H9 (cell line): ENCODE data around the gene AP2A1. TPM values are rescaled to one million over a fixed set of nuclear protein-coding genes. Genes with fewer than 3 reads are reported as not detected.

Experiments used
- DNase-seq: peaks from one replicate; pipeline ENCODE4 v3.0.0-alpha.2; 2017
- H2AFZ ChIP-seq: one replicate; pipeline ENCODE4 v1.6.1; 2013; ENCODE audit warnings: mild to moderate bottlenecking, low read length, control low read depth, moderate library complexity
- H2AK5ac ChIP-seq: 2 replicates; pipeline ENCODE4 v1.6.1; 2013; ENCODE audit warnings: low read length, control low read depth, mixed read lengths; ENCODE audit not compliant: insufficient read length
- H2BK120ac ChIP-seq: one replicate; pipeline ENCODE4 v1.6.1; 2013; ENCODE audit warnings: low read depth, mild to moderate bottlenecking, low read length, control low read depth, inconsistent platforms; ENCODE audit not compliant: poor library complexity, severe bottlenecking
- H2BK12ac ChIP-seq: 2 replicates; pipeline ENCODE4 v1.6.1; 2013; ENCODE audit warnings: low read length, control low read depth, mixed read lengths, low read depth; ENCODE audit not compliant: insufficient read length
- H2BK15ac ChIP-seq: 2 replicates; pipeline ENCODE4 v1.6.1; 2013; ENCODE audit warnings: low read depth, low read length, control low read depth
- H2BK20ac ChIP-seq: one replicate; pipeline ENCODE4 v1.6.1; 2013; ENCODE audit warnings: low read depth, mild to moderate bottlenecking, low read length, control low read depth, inconsistent platforms; ENCODE audit not compliant: poor library complexity, severe bottlenecking
- H2BK5ac ChIP-seq: 2 replicates; pipeline ENCODE4 v1.6.1; 2013; ENCODE audit warnings: low read length, control low read depth, mixed read lengths; ENCODE audit not compliant: insufficient read length
- H3K14ac ChIP-seq: 2 replicates; pipeline ENCODE4 v1.6.1; 2013; ENCODE audit warnings: low read length, control low read depth; ENCODE audit not compliant: insufficient read depth
- H3K18ac ChIP-seq: 2 replicates; pipeline ENCODE4 v1.6.1; 2013; ENCODE audit warnings: low read depth, mild to moderate bottlenecking, mixed read lengths, low read length, control low read depth; ENCODE audit not compliant: insufficient read length
- H3K23ac ChIP-seq: 2 replicates; pipeline ENCODE4 v1.6.1; 2013; ENCODE audit warnings: low read length, control low read depth, mixed read lengths, low read depth; ENCODE audit not compliant: insufficient read length
- H3K23me2 ChIP-seq: 2 replicates; pipeline ENCODE4 v1.6.1; 2013; ENCODE audit warnings: low read depth, mild to moderate bottlenecking, mixed read lengths, low read length, control low read depth; ENCODE audit not compliant: insufficient read length, poor library complexity, severe bottlenecking
- H3K27ac ChIP-seq: 2 replicates; pipeline ENCODE4 v1.5.1; 2013; ENCODE audit warnings: low read length, control low read depth, mixed read lengths, low read depth; ENCODE audit not compliant: insufficient read length
- H3K27me3 ChIP-seq: 2 replicates; pipeline ENCODE4 v1.6.1; 2013; ENCODE audit warnings: low read length, control low read depth, inconsistent platforms; ENCODE audit not compliant: insufficient read depth
- H3K4ac ChIP-seq: 2 replicates; pipeline ENCODE4 v1.6.1; 2013; ENCODE audit warnings: low read depth, mild to moderate bottlenecking, control low read depth, inconsistent platforms, low read length, moderate library complexity
- H3K4me1 ChIP-seq: 2 replicates; pipeline ENCODE4 v1.6.1; 2013; ENCODE audit warnings: low read length, control low read depth, inconsistent platforms; ENCODE audit not compliant: insufficient read depth
- H3K4me2 ChIP-seq: 2 replicates; pipeline ENCODE4 v1.6.1; 2013; ENCODE audit warnings: low read length, control low read depth, mixed read lengths; ENCODE audit not compliant: insufficient read length, insufficient read depth
- H3K56ac ChIP-seq: 2 replicates; pipeline ENCODE4 v1.6.1; 2013; ENCODE audit warnings: low read depth, mild to moderate bottlenecking, mixed read lengths, low read length, control low read depth; ENCODE audit not compliant: insufficient read length
- H3K79me1 ChIP-seq: 2 replicates; pipeline ENCODE4 v1.6.1; 2013; ENCODE audit warnings: low read depth, mild to moderate bottlenecking, moderate library complexity, low read length, control low read depth, inconsistent platforms; ENCODE audit not compliant: insufficient read depth, poor library complexity, severe bottlenecking
- H3K79me2 ChIP-seq: 2 replicates; pipeline ENCODE4 v1.6.1; 2013; ENCODE audit warnings: low read length, control low read depth, inconsistent platforms; ENCODE audit not compliant: insufficient read depth
- H3K9ac ChIP-seq: 2 replicates; pipeline ENCODE4 v1.6.1; 2013; ENCODE audit warnings: low read length, control low read depth, mixed read lengths; ENCODE audit not compliant: insufficient read length; ENCODE audit errors: extremely low read depth
- H3K9me3 ChIP-seq: one replicate; pipeline ENCODE4 v1.6.1; 2013; ENCODE audit warnings: low read depth, low read length, inconsistent platforms; ENCODE audit not compliant: control insufficient read depth
- H3T11ph ChIP-seq: one replicate; pipeline ENCODE4 v1.6.1; 2013; ENCODE audit warnings: mild to moderate bottlenecking, low read length, control low read depth, inconsistent platforms
- H4K20me1 ChIP-seq: one replicate; pipeline ENCODE4 v1.6.1; 2013; ENCODE audit not compliant: control insufficient read depth, insufficient read length, insufficient read depth
- H4K5ac ChIP-seq: 2 replicates; pipeline ENCODE4 v1.6.1; 2013; ENCODE audit warnings: low read depth, mild to moderate bottlenecking, mixed read lengths, low read length, control low read depth; ENCODE audit not compliant: insufficient read length
- H4K8ac ChIP-seq: replicated peaks from 2 replicates; pipeline ENCODE4 v1.6.1; 2013; ENCODE audit warnings: low read length, control low read depth, mixed read lengths, low read depth; ENCODE audit not compliant: insufficient read length
- H4K91ac ChIP-seq: 2 replicates; pipeline ENCODE4 v1.6.1; 2013; ENCODE audit warnings: low read depth, mild to moderate bottlenecking, moderate library complexity, mixed read lengths, low read length, control low read depth; ENCODE audit not compliant: insufficient read length
- H3K27ac Mint-ChIP-seq, 3 experiments: 2 replicates in 2 of 3; 3 replicates in 1 of 3; pipeline ENCODE4 v1.8.0; 2020 to 2021; ENCODE audit warnings: mixed read lengths in 3 of 3, mild to moderate bottlenecking in 1 of 3, moderate library complexity in 1 of 3
- H3K27me3 Mint-ChIP-seq: 2 replicates; pipeline ENCODE4 v1.8.0; 2021; ENCODE audit warnings: low read depth, mild to moderate bottlenecking, moderate library complexity, mixed read lengths
- H3K36me3 Mint-ChIP-seq, 3 experiments: 2 replicates in 2 of 3; 3 replicates in 1 of 3; pipeline ENCODE4 v1.8.0; 2020 to 2021; ENCODE audit warnings: low read depth in 3 of 3, mixed read lengths in 3 of 3; ENCODE audit not compliant: insufficient read depth in 1 of 3
- H3K4me1 Mint-ChIP-seq, 2 experiments: 2 replicates each; pipeline ENCODE4 v1.8.0; 2020; ENCODE audit warnings: mixed read lengths in 2 of 2
- H3K4me3 Mint-ChIP-seq, 2 experiments: 2 replicates in 1 of 2; 3 replicates in 1 of 2; pipeline ENCODE4 v1.8.0; 2020 to 2021; ENCODE audit warnings: mild to moderate bottlenecking in 2 of 2, mixed read lengths in 2 of 2, moderate library complexity in 1 of 2
- H3K9me3 Mint-ChIP-seq, 2 experiments: 2 replicates in 1 of 2; 3 replicates in 1 of 2; pipeline ENCODE4 v1.8.0; 2020; ENCODE audit warnings: mild to moderate bottlenecking in 2 of 2, mixed read lengths in 2 of 2, moderate library complexity in 1 of 2
- CTCF ChIP-seq: fragments of 200-600 bp; sonication (generic); conservative IDR thresholded peaks from 3 replicates; pipeline ENCODE4 v1.8.0; 2021; ENCODE audit warnings: antibody characterized with exemption, mild to moderate bottlenecking
- WGBS: extraction: QIAGEN DNeasy Blood & Tissue Kit; methylation state at CpG from one replicate; pipeline ENCODE4 v1.1.7; 2013; ENCODE audit warnings: missing lambda C conversion rate, low lambda C conversion rate, mixed read lengths; ENCODE audit not compliant: insufficient read length; ENCODE audit errors: extremely low coverage; 5-methylcytosine and 5-hydroxymethylcytosine counted together
- total RNA-seq: library from RNA; stranded (reverse); gene quantifications from 2 replicates; pipeline ENCODE4 v1.2.1, GENCODE V29; 2021

Gene AP2A1
- total RNA-seq, 1 experiment from 2014 or later = 108 TPM

GRCh38 chr19:49767381-49767780 is 580 bp downstream of the AP2A1 start:
- Histone ChIP-seq H3K27ac (no peak overlapping the region), H3K56ac (no peak overlapping the region), H2AFZ (no peak overlapping the region), H2BK120ac (no peak overlapping the region), H3K18ac (peak overlapping the region; percentile 42), H4K20me1 (no peaks in the 10 kb centered on the region), H2BK20ac (no peak overlapping the region), H4K5ac (no peak overlapping the region), H4K91ac (no peak overlapping the region), H3K79me1 (peaks cover 7% of the 10 kb centered on the region), H3K9me3 (no peaks in the 10 kb centered on the region), H3K23ac (no peak overlapping the region), H3K4ac (no peak overlapping the region), H3K4me2 (peak overlapping the region; percentile 88), H3K23me2 (peaks cover 12% of the 10 kb centered on the region), H2BK5ac (no peak overlapping the region), H2BK12ac (no peak overlapping the region), H3K14ac (no peak overlapping the region; the same call in 1 of the 2 replicates), H3K4me1 (no peaks in the 10 kb centered on the region), H2AK5ac (no peak overlapping the region), H4K8ac (no peak overlapping the region), H3K27me3 (no peaks in the 10 kb centered on the region), H2BK15ac (no peak overlapping the region), H3K9ac (peak overlapping the region; percentile 65), H3T11ph (no peak overlapping the region), H3K79me2 (peaks cover 4% of the 10 kb centered on the region; the same call in 1 of the 2 replicates)
- WGBS = no CpG with 5 or more reads among the region's 9 CpGs
- TF ChIP-seq CTCF = no peak
- Mint-ChIP-seq H3K27ac (peak overlapping the region; percentile 15 to 95 (median 30); a peak in 4 of 7 replicates), H3K4me1 (peaks cover 19 to 26% of the 10 kb centered on the region in 2 experiments), H3K27me3 (no peaks in the 10 kb centered on the region; the same call in 1 of the 2 replicates), H3K9me3 (no peaks in the 10 kb centered on the region), H3K4me3 (peak overlapping the region; percentile 94 to 95), H3K36me3 (peaks cover 0 to 4% (median 2%) of the 10 kb centered on the region in 3 experiments; a peak in 3 of 7 replicates)
- no peak for DNase-seq
